HepG2 (cell line): Measurements from ENCODE around the gene ARHGAP35. TPM values are rescaled to one million over a fixed set of nuclear protein-coding genes. Genes with fewer than 3 reads are reported as not detected.
A peak's percentile ranks its signal among the peaks of the same experiment; 100 is the strongest.
"Not testable (repeated sequence)": the region's sequence is repeated elsewhere in the genome, so short reads cannot be mapped to it uniquely, and the experiment has no call there.

Experiments used
- ATAC-seq: fragments of 200-7000 bp; cut with Tn5 transposase; 3 replicates; pipeline ENCODE4 v1.9.1; 2020; ENCODE audit warnings: mild to moderate bottlenecking, moderate library complexity
- BruUV-seq: library from RNA; stranded (reverse); fragments of 400-500 nt; replicated peaks from 2 replicates; lab custom pipeline; 2021; lab: Mats Ljungman, UMichigan
- CTCF ChIA-PET: fragments of 300-600 bp; formaldehyde crosslinking; extraction: SDS; loops from one replicate; lab custom pipeline; 2021; ENCODE audit warnings: low total read pairs, inconsistent platforms, low intra/inter-chr PET ratio; lab: Yijun Ruan, JAX
- POLR2A ChIA-PET: fragments of 350-600 bp; sonication (Branson Sonifier 250); formaldehyde crosslinking; loops from one replicate; lab custom pipeline; 2020; ENCODE audit warnings: antibody characterized with exemption, inconsistent platforms; lab: Yijun Ruan, JAX
- DNase-seq: peaks from one replicate; pipeline ENCODE4 v3.0.0-alpha.2; 2015; ENCODE audit warnings: low spot score
- FAIRE-seq: peaks from 3 replicates; lab custom pipeline; 2011; peaks lifted over from hg19 to GRCh38; lab: Jason Lieb, UNC
- H2AFZ ChIP-seq: one replicate; pipeline ENCODE4 v1.6.1; 2011; ENCODE audit warnings: low read length, inconsistent platforms
- H3K27ac ChIP-seq: fragments of 300-600 bp; 3 replicates; pipeline ENCODE4 v1.8.0; 2011; ENCODE audit warnings: mixed run types, mild to moderate bottlenecking, mixed read lengths, low read length, inconsistent platforms; ENCODE audit not compliant: insufficient read depth; ENCODE audit errors: extremely low read length
- H3K27me3 ChIP-seq, 2 experiments: fragments of 200-600 bp in 1 of 2; 2 replicates in 1 of 2; 3 replicates in 1 of 2; pipeline versions ENCODE4 v1.6.0 to v1.8.0; 2011; ENCODE audit warnings: low read length in 2 of 2, mild to moderate bottlenecking in 2 of 2, moderate library complexity in 2 of 2, inconsistent platforms in 1 of 2; ENCODE audit not compliant: insufficient read depth in 2 of 2, control insufficient read depth in 1 of 2
- H3K36me3 ChIP-seq, 2 experiments: fragments of 200-600 bp in 1 of 2; replicated peaks in 1 of 2; 2 replicates in 1 of 2; 3 replicates in 1 of 2; pipeline versions ENCODE4 v1.5.1 to v1.8.0; 2011; ENCODE audit warnings: low read length in 2 of 2, inconsistent platforms in 1 of 2; ENCODE audit not compliant: insufficient read depth in 2 of 2, control insufficient read depth in 1 of 2
- H3K4me1 ChIP-seq: 2 replicates; pipeline ENCODE4 v1.5.1; 2012; ENCODE audit warnings: low read length, inconsistent platforms; ENCODE audit not compliant: insufficient read depth
- H3K4me2 ChIP-seq: 2 replicates; pipeline ENCODE4 v1.6.0; 2011; ENCODE audit warnings: low read depth, low read length, inconsistent platforms
- H3K4me3 ChIP-seq, 3 experiments: fragments of 200-600 bp in 1 of 3; sonication (generic), shearing (Covaris generic) in 1 of 3; replicated peaks in 1 of 3; 2 replicates each; pipeline ENCODE4 v1.5.1; 2011 to 2016; ENCODE audit warnings: low read length in 3 of 3, inconsistent platforms in 2 of 3, low read depth in 2 of 3, mild to moderate bottlenecking in 2 of 3, control low read depth in 1 of 3, mixed read lengths in 1 of 3; ENCODE audit not compliant: insufficient read depth in 1 of 3
- H3K79me2 ChIP-seq: one replicate; pipeline ENCODE4 v1.6.1; 2011; ENCODE audit warnings: low read length, inconsistent platforms; ENCODE audit not compliant: insufficient read depth
- H3K9ac ChIP-seq: 2 replicates; pipeline ENCODE4 v1.6.0; 2011; ENCODE audit warnings: mild to moderate bottlenecking, low read depth, low read length, inconsistent platforms; ENCODE audit not compliant: insufficient read depth
- H3K9me3 ChIP-seq: 2 replicates; pipeline ENCODE4 v1.5.1; 2012; ENCODE audit warnings: mild to moderate bottlenecking, low read length
- H4K20me1 ChIP-seq: 2 replicates; pipeline ENCODE4 v1.6.0; 2011; ENCODE audit warnings: inconsistent platforms, mild to moderate bottlenecking, low read length, moderate library complexity; ENCODE audit not compliant: insufficient read depth
- ZBTB33 ChIP-seq: sonication (generic); formaldehyde crosslinking; IDR thresholded peaks from 2 replicates; pipeline ENCODE4 v1.4.0; 2020; ENCODE audit warnings: missing genetic modification reagents
- ZNF460 ChIP-seq: sonication (generic); formaldehyde crosslinking; IDR thresholded peaks from 2 replicates; pipeline ENCODE4 v1.5.1; 2020; ENCODE audit warnings: missing genetic modification reagents, mild to moderate bottlenecking, borderline replicate concordance
- WGBS: methylation state at CpG from one replicate; pipeline ENCODE4 v1.1.6; 2017; ENCODE audit warnings: low lambda C conversion rate; 5-methylcytosine and 5-hydroxymethylcytosine counted together
- in situ Hi-C: cut with HindIII; loops from 2 replicates; pipeline ENCODE4 v1.10.0; 2017; ENCODE audit warnings: low pct_unique_long_range_greater_than_20kb; ENCODE audit not compliant: extremely low pct_ligation_motif_present
- intact Hi-C: fragments of 100-400 bp; cut with micrococcal nuclease; formaldehyde crosslinking; loops from one replicate; pipeline ENCODE4 v1.10.0; 2022; ENCODE audit not compliant: unreplicated experiment
- polyA plus RNA-seq, 8 experiments: library from polyadenylated mRNA; depleted of rRNA in 3 of 8; stranded (reverse) in 7 of 8; unstranded in 1 of 8; fragments of >200 nt; fragmentation: Illumina TruSeq in 4 of 8; extraction: Trizol in 4 of 8; gene quantifications; 2 replicates each; pipeline versions ENCODE4 v1.2.1 to v1.2.3, GENCODE V29; 2011 to 2016; ENCODE audit warnings: low read depth in 4 of 8, missing spikeins in 1 of 8, mixed read lengths in 1 of 8; ENCODE audit not compliant: insufficient read depth in 1 of 8
- total RNA-seq, 5 experiments: library from RNA; depleted of rRNA; stranded (reverse); fragments of >200 nt; fragmentation: Illumina TruSeq; extraction: Trizol; gene quantifications; 2 replicates each; pipeline ENCODE4 v1.2.3, GENCODE V29; 2016; ENCODE audit warnings: low read depth in 1 of 5

The ARHGAP35 gene
- total and polyA plus RNA-seq, 2 of the 13 experiments (the other 11 are each of a cell fraction or from before 2014, with no cell fraction given): 30.1 to 30.2 TPM

- H3K36me3 ChIP-seq, H3K27me3 ChIP-seq, POLR2A ChIA-PET, H3K27ac ChIP-seq, FAIRE-seq, CTCF ChIA-PET, H4K20me1 ChIP-seq, H3K9ac ChIP-seq, H3K4me3 ChIP-seq, DNase-seq, H2AFZ ChIP-seq, BruUV-seq, H3K4me2 ChIP-seq, H3K79me2 ChIP-seq, H3K9me3 ChIP-seq, ATAC-seq: not testable (repeated sequence)
- H3K4me1 ChIP-seq: peaks cover 65% of the 10 kb centered on the region
- in situ Hi-C loops: loop anchor here (5.0 kb wide), 1 partner anchor 138 kb away; no protein-coding TSS in a partner anchor
- intact Hi-C loops: loop anchor here (5.0 kb wide), 1 partner anchor 98 kb away; no protein-coding TSS in a partner anchor
- 70% methylated on average over 13 of the region's 13 CpGs for WGBS
- TF ChIP-seq ZBTB33 (CRISPR knock-in tag) (peak; percentile 62; the same call in 1 of the 2 replicates), ZNF460 (CRISPR knock-in tag) (peak; percentile 57; the same call in 1 of the 2 replicates)
Observed at GRCh38 chr19:46854698-46855097, 6.1 kb upstream of the ARHGAP35 start.
